GM12873 (cell line): Measurements from ENCODE around the gene HIGD2A.

Experiments
- CTCF ChIP-seq: IDR thresholded peaks from 2 replicates; pipeline ENCODE4 v1.5.1; 2012; ENCODE audit warnings: low read depth, mild to moderate bottlenecking, moderate library complexity, low read length, control low read depth; ENCODE audit not compliant: insufficient read depth; ENCODE audit errors: missing control alignments

Gene HIGD2A

GRCh38 chr5:176408590-176408989 is 20.0 kb downstream of the HIGD2A start:
- TF ChIP-seq CTCF, result no peak

GRCh38 chr5:176409765-176410164 is 21.2 kb downstream of the HIGD2A start:
- TF ChIP-seq CTCF, result no peak

- TF ChIP-seq CTCF, result no peak
Measured at GRCh38 chr5:176410486-176411180, 22.1 kb downstream of the HIGD2A start.

- TF ChIP-seq CTCF, result no peak
Measured at GRCh38 chr5:176412517-176413254, 24.1 kb downstream of the HIGD2A start.

GRCh38 chr5:176413255-176413565 is 24.7 kb downstream of the HIGD2A start:
- TF ChIP-seq CTCF, result no peak

- TF ChIP-seq CTCF, result no peak
Measured at GRCh38 chr5:176413709-176414191, 25.2 kb downstream of the HIGD2A start.

GRCh38 chr5:176414704-176415103 is 26.2 kb downstream of the HIGD2A start:
- TF ChIP-seq CTCF, result no peak
